K562 (cell line): ENCODE measurements around the gene LBP. TPM values are rescaled to one million over a fixed set of nuclear protein-coding genes. Genes with fewer than 3 reads are reported as not detected.

ENCODE experiments used
- ADNP ChIP-seq: fragments of 200-800 bp; sonication (Bioruptor generic); IDR thresholded peaks from 2 replicates; pipeline ENCODE4 v1.6.1; 2016; ENCODE audit warnings: missing genetic modification characterization, missing compliant biosample characterization
- CBFA2T3 ChIP-seq: fragments of 450-650 bp; IDR thresholded peaks from 2 replicates; pipeline ENCODE4 v1.6.1; 2017
- FOXJ3 ChIP-seq: sonication (generic); formaldehyde crosslinking; IDR thresholded peaks from 2 replicates; pipeline ENCODE4 v1.4.0; 2020; ENCODE audit warnings: mild to moderate bottlenecking, missing genetic modification reagents
- MAFF ChIP-seq: IDR thresholded peaks from 2 replicates; pipeline ENCODE4 v1.6.1; 2012; ENCODE audit warnings: low read length, improper control_type of control experiment
- MCM2 ChIP-seq: fragments of 450-650 bp; IDR thresholded peaks from 2 replicates; pipeline ENCODE4 v1.6.1; 2017; ENCODE audit warnings: low read depth, mild to moderate bottlenecking
- MYC ChIP-seq, 2 experiments: fragments of 250-450 bp in 1 of 2; sonication (Bioruptor Pico) in 1 of 2; IDR thresholded peaks; 2 replicates each; pipeline versions ENCODE4 v1.5.1 to v1.6.1; 2012 to 2021; ENCODE audit warnings: low read depth in 2 of 2, borderline replicate concordance in 1 of 2, improper control_type of control experiment in 1 of 2, low read length in 1 of 2, mild to moderate bottlenecking in 1 of 2, moderate library complexity in 1 of 2
- NFRKB ChIP-seq: fragments of 450-650 bp; IDR thresholded peaks from 2 replicates; pipeline ENCODE4 v1.6.1; 2016; ENCODE audit warnings: low read depth
- NR2C2 ChIP-seq, 2 experiments: fragments of 200-800 bp in 1 of 2; sonication (Bioruptor generic) in 1 of 2; sonication (generic) in 1 of 2; formaldehyde crosslinking in 1 of 2; IDR thresholded peaks; 2 replicates each; pipeline versions ENCODE4 v1.6.1 to v1.8.0; 2016 to 2022; ENCODE audit warnings: mild to moderate bottlenecking in 1 of 2, missing compliant biosample characterization in 1 of 2, missing genetic modification characterization in 1 of 2, missing genetic modification reagents in 1 of 2
- POLR2AphosphoS2 ChIP-seq: IDR thresholded peaks from 2 replicates; pipeline ENCODE4 v1.6.1; 2012; ENCODE audit warnings: low read length, improper control_type of control experiment
- RHOXF2B ChIP-seq: fragments of 250-450 bp; sonication (Bioruptor Pico); conservative IDR thresholded peaks from 2 replicates; pipeline ENCODE4 v1.5.1; 2021
- TOE1 ChIP-seq, 2 experiments: fragments of 450-650 bp in 1 of 2; sonication (generic) in 1 of 2; formaldehyde crosslinking in 1 of 2; IDR thresholded peaks; 2 replicates each; pipeline versions ENCODE4 v1.7.1 to v1.8.0; 2016 to 2022; ENCODE audit warnings: borderline replicate concordance in 2 of 2, mild to moderate bottlenecking in 2 of 2, antibody characterized with exemption in 1 of 2, inconsistent platforms in 1 of 2, low read depth in 1 of 2, missing genetic modification reagents in 1 of 2, moderate library complexity in 1 of 2
- ZNF134 ChIP-seq: fragments of 250-450 bp; sonication (Bioruptor Pico); conservative IDR thresholded peaks from 2 replicates; pipeline ENCODE4 v1.4.0; 2020
- ZNF212 ChIP-seq: fragments of 450-650 bp; formaldehyde crosslinking; IDR thresholded peaks from 2 replicates; pipeline ENCODE4 v1.4.0; 2020; ENCODE audit warnings: mild to moderate bottlenecking
- ZNF766 ChIP-seq: fragments of 200-800 bp; sonication (Bioruptor generic); conservative IDR thresholded peaks from 2 replicates; pipeline ENCODE4 v1.6.1; 2016; ENCODE audit warnings: missing genetic modification characterization, missing compliant biosample characterization
- polyA plus RNA-seq, 8 experiments: library from polyadenylated mRNA; depleted of rRNA in 4 of 8; stranded (reverse) in 5 of 8; unstranded in 3 of 8; fragments of >200 nt; fragmentation: Nextera tagmentation in 2 of 8; fragmentation: Illumina TruSeq in 1 of 8; extraction: Ambion mirVana in 2 of 8; extraction: Trizol in 1 of 8; gene quantifications; 2 replicates each; pipeline versions ENCODE4 v1.2.1 to v1.2.3, GENCODE V29; 2011 to 2014; ENCODE audit warnings: inconsistent platforms in 1 of 8, missing spikeins in 1 of 8
- total RNA-seq, 7 experiments: library from RNA; depleted of rRNA in 6 of 7; stranded (reverse); fragments of >200 nt in 6 of 7; fragmentation: Illumina TruSeq in 2 of 7; extraction: Trizol in 2 of 7; gene quantifications; 2 replicates each; pipeline versions ENCODE4 v1.2.1 to v1.2.3, GENCODE V29; 2011 to 2021; ENCODE audit warnings: low replicate concordance in 1 of 7
- TF ChIP-seq, protein P1 (sequence below): sonication (generic); formaldehyde crosslinking; IDR thresholded peaks from 2 replicates; pipeline ENCODE4 v1.8.1; 2023; ENCODE audit warnings: mild to moderate bottlenecking, missing genetic modification reagents
- TF ChIP-seq, protein P2 (sequence below): fragments of 450-650 bp; IDR thresholded peaks from 2 replicates; pipeline ENCODE4 v1.6.1; 2018; ENCODE audit warnings: mild to moderate bottlenecking, low read depth; ENCODE audit not compliant: partially characterized antibody
- TF ChIP-seq, protein P3 (sequence below), 2 experiments: fragments of 450-650 bp; IDR thresholded peaks; 2 replicates each; pipeline ENCODE4 v1.6.1; 2016; ENCODE audit warnings: mild to moderate bottlenecking in 2 of 2, borderline replicate concordance in 1 of 2, low read depth in 1 of 2, moderate library complexity in 1 of 2

The LBP gene
- total and polyA plus RNA-seq, 9 of the 15 experiments (the other 6 are each of a cell fraction or from before 2014, with no cell fraction given) = 0.06 to 0.31 (median 0.09) TPM; not detected in 3

DNA sequence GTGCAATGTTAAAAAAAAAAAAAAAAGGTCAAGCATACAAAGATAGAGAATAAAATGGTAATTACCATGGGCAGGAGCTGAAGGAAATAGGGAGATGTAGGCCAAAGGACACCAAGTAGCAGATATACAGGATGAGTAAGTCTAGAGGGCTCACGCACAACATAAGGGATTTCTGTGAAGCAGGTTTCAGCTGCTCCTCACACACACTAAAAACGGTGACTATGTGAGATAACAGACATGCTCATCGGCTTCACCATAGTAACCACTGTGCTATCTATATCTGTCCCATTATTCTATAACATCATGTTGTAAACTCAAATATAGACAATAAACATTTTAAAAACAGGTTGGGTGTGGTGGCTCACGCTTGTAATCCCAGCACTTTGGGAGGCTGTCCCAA is 77.3 kb downstream of the LBP start (continued):
- TF ChIP-seq, protein P1, sequence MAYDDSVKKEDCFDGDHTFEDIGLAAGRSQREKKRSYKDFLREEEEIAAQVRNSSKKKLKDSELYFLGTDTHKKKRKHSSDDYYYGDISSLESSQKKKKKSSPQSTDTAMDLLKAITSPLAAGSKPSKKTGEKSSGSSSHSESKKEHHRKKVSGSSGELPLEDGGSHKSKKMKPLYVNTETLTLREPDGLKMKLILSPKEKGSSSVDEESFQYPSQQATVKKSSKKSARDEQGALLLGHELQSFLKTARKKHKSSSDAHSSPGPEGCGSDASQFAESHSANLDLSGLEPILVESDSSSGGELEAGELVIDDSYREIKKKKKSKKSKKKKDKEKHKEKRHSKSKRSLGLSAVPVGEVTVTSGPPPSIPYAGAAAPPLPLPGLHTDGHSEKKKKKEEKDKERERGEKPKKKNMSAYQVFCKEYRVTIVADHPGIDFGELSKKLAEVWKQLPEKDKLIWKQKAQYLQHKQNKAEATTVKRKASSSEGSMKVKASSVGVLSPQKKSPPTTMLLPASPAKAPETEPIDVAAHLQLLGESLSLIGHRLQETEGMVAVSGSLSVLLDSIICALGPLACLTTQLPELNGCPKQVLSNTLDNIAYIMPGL (CRISPR knock-in tag) = no peak
- TF ChIP-seq RHOXF2B (CRISPR knock-in tag) = no peak
- no peak for TF ChIP-seq MCM2
- TF ChIP-seq, protein P2, sequence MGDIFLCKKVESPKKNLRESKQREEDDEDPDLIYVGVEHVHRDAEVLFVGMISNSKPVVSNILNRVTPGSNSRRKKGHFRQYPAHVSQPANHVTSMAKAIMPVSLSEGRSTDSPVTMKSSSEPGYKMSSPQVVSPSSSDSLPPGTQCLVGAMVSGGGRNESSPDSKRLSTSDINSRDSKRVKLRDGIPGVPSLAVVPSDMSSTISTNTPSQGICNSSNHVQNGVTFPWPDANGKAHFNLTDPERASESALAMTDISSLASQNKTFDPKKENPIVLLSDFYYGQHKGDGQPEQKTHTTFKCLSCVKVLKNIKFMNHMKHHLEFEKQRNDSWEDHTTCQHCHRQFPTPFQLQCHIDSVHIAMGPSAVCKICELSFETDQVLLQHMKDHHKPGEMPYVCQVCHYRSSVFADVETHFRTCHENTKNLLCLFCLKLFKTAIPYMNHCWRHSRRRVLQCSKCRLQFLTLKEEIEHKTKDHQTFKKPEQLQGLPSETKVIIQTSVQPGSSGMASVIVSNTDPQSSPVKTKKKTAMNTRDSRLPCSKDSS = no peak
- TF ChIP-seq ZNF212 (CRISPR knock-in tag) = no peak
- TF ChIP-seq POLR2AphosphoS2 = 0 out of 2 replicates have a peak, but pooled peaks have one; percentile 10
- TF ChIP-seq MAFF = no peak
- no peak for TF ChIP-seq MYC (IDR thresholded peaks at IDR 0.05; ENCODE audit: low read depth, low read length)
- no peak for TF ChIP-seq MYC (CRISPR knock-in tag; IDR thresholded peaks at IDR 0.05; ENCODE audit: borderline replicate concordance, low read depth)
- TF ChIP-seq ADNP (tag) = no peak
- no peak for TF ChIP-seq ZNF134 (CRISPR knock-in tag)
- no peak for TF ChIP-seq FOXJ3 (CRISPR knock-in tag)
- no peak for TF ChIP-seq ZNF766 (CRISPR knock-in tag)
- no peak for TF ChIP-seq TOE1 (IDR thresholded peaks at IDR 0.05; ENCODE audit: borderline replicate concordance)
- no peak for TF ChIP-seq TOE1 (CRISPR knock-in tag; IDR thresholded peaks at IDR 0.05; ENCODE audit: borderline replicate concordance, low read depth)
- TF ChIP-seq NR2C2 (CRISPR knock-in tag; IDR thresholded peaks at IDR 0.05) = no peak
- TF ChIP-seq NR2C2 (tag; IDR thresholded peaks at IDR 0.05) = no peak
- TF ChIP-seq NFRKB = no peak
- TF ChIP-seq, protein P3, sequence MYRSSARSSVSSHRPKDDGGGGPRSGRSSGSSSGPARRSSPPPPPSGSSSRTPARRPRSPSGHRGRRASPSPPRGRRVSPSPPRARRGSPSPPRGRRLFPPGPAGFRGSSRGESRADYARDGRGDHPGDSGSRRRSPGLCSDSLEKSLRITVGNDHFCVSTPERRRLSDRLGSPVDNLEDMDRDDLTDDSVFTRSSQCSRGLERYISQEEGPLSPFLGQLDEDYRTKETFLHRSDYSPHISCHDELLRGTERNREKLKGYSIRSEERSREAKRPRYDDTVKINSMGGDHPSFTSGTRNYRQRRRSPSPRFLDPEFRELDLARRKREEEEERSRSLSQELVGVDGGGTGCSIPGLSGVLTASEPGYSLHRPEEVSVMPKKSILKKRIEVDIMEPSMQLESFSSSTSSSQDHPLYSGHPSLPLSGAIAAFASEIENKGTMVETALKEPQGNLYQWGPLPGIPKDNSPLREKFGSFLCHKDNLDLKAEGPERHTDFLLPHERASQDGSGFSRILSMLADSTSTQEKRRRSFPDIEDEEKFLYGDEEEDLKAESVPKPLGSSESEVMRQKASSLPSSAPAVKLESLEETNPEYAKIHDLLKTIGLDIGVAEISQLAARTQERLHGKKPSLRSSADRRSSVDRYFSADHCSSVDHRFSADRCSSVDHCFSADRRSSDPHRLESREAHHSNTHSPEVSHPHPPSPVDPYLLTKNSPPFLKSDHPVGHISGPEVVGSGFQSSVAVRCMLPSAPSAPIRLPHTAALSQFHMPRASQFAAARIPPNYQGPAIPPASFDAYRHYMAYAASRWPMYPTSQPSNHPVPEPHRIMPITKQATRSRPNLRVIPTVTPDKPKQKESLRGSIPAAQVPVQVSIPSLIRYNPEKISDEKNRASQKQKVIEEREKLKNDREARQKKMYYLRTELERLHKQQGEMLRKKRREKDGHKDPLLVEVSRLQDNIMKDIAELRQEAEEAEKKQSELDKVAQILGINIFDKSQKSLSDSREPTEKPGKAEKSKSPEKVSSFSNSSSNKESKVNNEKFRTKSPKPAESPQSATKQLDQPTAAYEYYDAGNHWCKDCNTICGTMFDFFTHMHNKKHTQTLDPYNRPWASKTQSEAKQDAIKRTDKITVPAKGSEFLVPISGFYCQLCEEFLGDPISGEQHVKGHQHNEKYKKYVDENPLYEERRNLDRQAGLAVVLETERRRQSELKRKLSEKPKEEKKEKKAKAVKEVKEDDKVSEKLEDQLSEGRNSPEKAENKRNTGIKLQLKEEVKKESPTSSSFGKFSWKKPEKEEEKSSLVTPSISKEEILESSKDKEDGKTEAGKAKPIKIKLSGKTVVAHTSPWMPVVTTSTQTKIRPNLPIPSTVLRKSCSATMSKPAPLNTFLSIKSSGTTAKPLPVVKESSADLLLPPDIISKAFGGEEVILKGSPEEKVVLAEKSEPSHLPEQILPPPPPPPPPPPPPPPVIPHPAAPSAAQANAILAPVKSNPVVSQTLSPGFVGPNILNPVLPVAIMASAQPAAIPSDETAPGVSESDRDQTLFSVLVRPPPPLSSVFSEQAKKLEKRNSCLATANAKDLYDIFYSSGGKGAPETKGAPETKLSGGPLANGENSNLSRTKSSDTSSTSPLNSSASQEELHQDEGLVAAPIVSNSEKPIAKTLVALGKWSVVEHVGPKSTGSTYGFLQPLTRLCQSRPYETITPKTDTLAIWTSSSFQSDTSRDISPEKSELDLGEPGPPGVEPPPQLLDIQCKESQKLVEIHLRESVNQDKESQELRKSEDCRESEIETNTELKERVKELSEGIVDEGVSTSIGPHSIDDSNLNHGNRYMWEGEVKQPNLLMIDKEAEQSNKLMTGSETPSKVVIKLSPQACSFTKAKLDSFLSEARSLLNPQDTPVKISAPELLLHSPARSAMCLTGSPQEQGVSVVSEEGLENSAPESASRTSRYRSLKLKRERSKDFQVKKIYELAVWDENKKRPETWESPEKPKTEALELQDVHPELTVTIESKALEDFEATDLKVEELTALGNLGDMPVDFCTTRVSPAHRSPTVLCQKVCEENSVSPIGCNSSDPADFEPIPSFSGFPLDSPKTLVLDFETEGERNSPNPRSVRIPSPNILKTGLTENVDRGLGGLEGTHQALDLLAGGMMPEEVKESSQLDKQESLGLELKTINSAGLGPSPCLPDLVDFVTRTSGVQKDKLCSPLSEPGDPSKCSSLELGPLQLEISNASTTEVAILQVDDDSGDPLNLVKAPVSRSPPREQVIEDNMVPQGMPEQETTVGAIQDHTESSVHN (IDR thresholded peaks at IDR 0.05; ENCODE audit: borderline replicate concordance in 1 of 2, low read depth in 1 of 2) = no peak
- TF ChIP-seq CBFA2T3 = no peak
